DOHH2 (cell line): ENCODE data around the gene NDUFS4.

Experiments
- CTCF ChIP-seq: fragments of 200-600 bp; sonication (generic); IDR thresholded peaks from one replicate; pipeline ENCODE4 v1.5.1; 2014; ENCODE audit warnings: antibody characterized with exemption, mild to moderate bottlenecking, low read depth, low read length; ENCODE audit not compliant: poor library complexity, severe bottlenecking
- EZH2phosphoT487 ChIP-seq: fragments of 200-600 bp; sonication (generic); IDR thresholded peaks from 2 replicates; pipeline ENCODE4 v1.6.1; 2017; ENCODE audit warnings: borderline replicate concordance, mild to moderate bottlenecking, antibody characterized with exemption, low read length, moderate library complexity, mixed read lengths

DNA sequence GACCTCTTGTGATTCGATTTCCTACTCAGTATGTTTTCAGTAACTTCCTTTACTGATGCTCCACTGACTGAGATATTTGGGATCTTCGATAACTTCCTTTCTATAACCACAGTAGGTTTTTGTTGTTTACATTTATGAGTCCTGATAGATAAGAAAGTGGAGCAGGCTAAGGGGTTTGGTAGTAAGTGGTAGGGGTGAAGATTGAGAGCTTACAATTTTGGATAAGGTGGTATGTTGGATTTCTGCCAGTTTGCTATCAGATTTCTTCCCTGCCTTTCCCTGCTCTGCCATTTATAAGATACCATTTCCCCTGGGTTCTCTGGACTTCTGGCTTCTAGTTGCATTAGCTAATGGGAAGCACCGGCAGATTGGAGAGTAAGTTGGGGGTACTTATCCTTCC, 7.9 kb upstream of the NDUFS4 start:
- TF ChIP-seq CTCF, result no peak
- no peak for TF ChIP-seq EZH2phosphoT487
